Liver (tissue), 9 donors: ENCODE measurements around the gene NHSL2. TPM values are rescaled to one million over a fixed set of nuclear protein-coding genes. Genes with fewer than 3 reads are reported as not detected.
"Not testable (repeated sequence)": the region's sequence is repeated elsewhere in the genome, so short reads cannot be mapped to it uniquely, and the experiment has no call there.

Experiments used
- DNase-seq: peaks from one replicate; pipeline ENCODE4 v3.0.0-alpha.2; 2017; ENCODE audit warnings: low spot score
- H3K27ac ChIP-seq, 2 donors: one replicate each; pipeline ENCODE4 v1.7.0; 2013; ENCODE audit warnings: inconsistent platforms in 2 of 2, low read length in 2 of 2, control low read depth in 1 of 2, low read depth in 1 of 2, mild to moderate bottlenecking in 1 of 2
- H3K27me3 ChIP-seq, 4 donors: one replicate each; pipeline versions ENCODE4 v1.6.1 to v1.7.0; 2013; ENCODE audit warnings: low read length in 3 of 4, inconsistent platforms in 1 of 4, mild to moderate bottlenecking in 1 of 4, moderate library complexity in 1 of 4; ENCODE audit not compliant: control insufficient read depth in 4 of 4, insufficient read depth in 4 of 4
- H3K36me3 ChIP-seq, 4 donors: one replicate each; pipeline versions ENCODE4 v1.6.1 to v1.7.0; 2013; ENCODE audit warnings: low read length in 3 of 4, mild to moderate bottlenecking in 3 of 4, low read depth in 1 of 4, moderate library complexity in 1 of 4; ENCODE audit not compliant: control insufficient read depth in 4 of 4, insufficient read depth in 3 of 4
- H3K4me1 ChIP-seq, 4 donors: one replicate each; pipeline versions ENCODE4 v1.6.1 to v1.7.0; 2013; ENCODE audit warnings: low read length in 3 of 4, mild to moderate bottlenecking in 3 of 4, moderate library complexity in 1 of 4; ENCODE audit not compliant: control insufficient read depth in 4 of 4, insufficient read depth in 4 of 4
- H3K4me3 ChIP-seq, 3 donors: one replicate each; pipeline versions ENCODE4 v1.6.1 to v1.7.0; 2013; ENCODE audit warnings: low read length in 3 of 3, control low read depth in 1 of 3, low read depth in 1 of 3, mild to moderate bottlenecking in 1 of 3
- H3K9ac ChIP-seq, 2 donors: one replicate each; pipeline ENCODE4 v1.7.0; 2013; ENCODE audit warnings: low read length in 2 of 2, mild to moderate bottlenecking in 2 of 2, moderate library complexity in 2 of 2, control low read depth in 1 of 2, low read depth in 1 of 2
- H3K9me3 ChIP-seq, 4 donors: one replicate each; pipeline versions ENCODE4 v1.6.1 to v1.7.0; 2013; ENCODE audit warnings: low read length in 3 of 4; ENCODE audit not compliant: control insufficient read depth in 4 of 4
- EGR1 ChIP-seq, 2 donors: IDR thresholded peaks; 2 replicates each; pipeline ENCODE4 v1.6.1; 2016 to 2018; ENCODE audit warnings: antibody characterized with exemption in 2 of 2, low read depth in 2 of 2
- FOXA1 ChIP-seq: IDR thresholded peaks from 2 replicates; pipeline ENCODE4 v1.6.1; 2016; ENCODE audit warnings: antibody characterized with exemption
- FOXA2 ChIP-seq: IDR thresholded peaks from 2 replicates; pipeline ENCODE4 v1.6.1; 2016; ENCODE audit warnings: antibody characterized with exemption
- GABPA ChIP-seq, 2 donors: IDR thresholded peaks in 1 of 2; conservative IDR thresholded peaks in 1 of 2; 2 replicates each; pipeline ENCODE4 v1.6.1; 2016; ENCODE audit warnings: antibody characterized with exemption in 2 of 2, mild to moderate bottlenecking in 1 of 2, moderate library complexity in 1 of 2
- HNF4A ChIP-seq, 2 donors: conservative IDR thresholded peaks; 2 replicates each; pipeline ENCODE4 v1.6.1; 2016; ENCODE audit warnings: antibody characterized with exemption in 2 of 2, mild to moderate bottlenecking in 2 of 2
- HNF4G ChIP-seq: IDR thresholded peaks from 2 replicates; pipeline ENCODE4 v1.6.1; 2016; ENCODE audit warnings: antibody characterized with exemption
- JUND ChIP-seq, 2 donors: IDR thresholded peaks; 2 replicates each; pipeline ENCODE4 v1.6.1; 2016; ENCODE audit warnings: antibody characterized with exemption in 2 of 2
- NR2F2 ChIP-seq: IDR thresholded peaks from 2 replicates; pipeline ENCODE4 v1.6.1; 2016; ENCODE audit warnings: antibody characterized with exemption
- RXRA ChIP-seq, 2 donors: IDR thresholded peaks; 2 replicates each; pipeline ENCODE4 v1.6.1; 2017 to 2018; ENCODE audit warnings: antibody characterized with exemption in 2 of 2, mild to moderate bottlenecking in 1 of 2
- TAF1 ChIP-seq: conservative IDR thresholded peaks from 2 replicates; pipeline ENCODE4 v1.6.1; 2016; ENCODE audit warnings: antibody characterized with exemption, mild to moderate bottlenecking
- YY1 ChIP-seq: IDR thresholded peaks from 2 replicates; pipeline ENCODE4 v1.6.1; 2016; ENCODE audit warnings: antibody characterized with exemption, mild to moderate bottlenecking
- WGBS: extraction: QIAGEN DNeasy Blood & Tissue Kit; methylation state at CpG from one replicate; pipeline ENCODE4 v1.1.7; 2013; 5-methylcytosine and 5-hydroxymethylcytosine counted together
- polyA plus RNA-seq, 2 donors: library from polyadenylated mRNA; stranded (reverse) in 1 of 2; unstranded in 1 of 2; fragments of 200-250 nt in 1 of 2; fragments of >200 nt in 1 of 2; fragmentation: Nextera tagmentation in 1 of 2; extraction: Ambion mirVana in 1 of 2; gene quantifications; one replicate each; pipeline versions ENCODE4 v1.2.1 to v1.2.3, GENCODE V29; 2013 to 2015
- total RNA-seq, 2 donors: library from RNA; depleted of rRNA; stranded (reverse); fragments of >200 nt; gene quantifications; one replicate each; pipeline ENCODE4 v1.2.3, GENCODE V29; 2014
- TF ChIP-seq, protein P1 (sequence below): IDR thresholded peaks from 2 replicates; pipeline ENCODE4 v1.6.1; 2016; ENCODE audit warnings: antibody characterized with exemption
- TF ChIP-seq, protein P2 (sequence below): IDR thresholded peaks from 2 replicates; pipeline ENCODE4 v1.6.1; 2016; ENCODE audit warnings: antibody characterized with exemption, mild to moderate bottlenecking
- donor health status: healthy.
- donor health status: healthy.
- donor health status: healthy.
- donor health status: healthy.
- donor health status: healthy.

The NHSL2 gene
- total and polyA plus RNA-seq, 4 donors, result 0.45 to 1.3 (median 1.1) TPM

DNA sequence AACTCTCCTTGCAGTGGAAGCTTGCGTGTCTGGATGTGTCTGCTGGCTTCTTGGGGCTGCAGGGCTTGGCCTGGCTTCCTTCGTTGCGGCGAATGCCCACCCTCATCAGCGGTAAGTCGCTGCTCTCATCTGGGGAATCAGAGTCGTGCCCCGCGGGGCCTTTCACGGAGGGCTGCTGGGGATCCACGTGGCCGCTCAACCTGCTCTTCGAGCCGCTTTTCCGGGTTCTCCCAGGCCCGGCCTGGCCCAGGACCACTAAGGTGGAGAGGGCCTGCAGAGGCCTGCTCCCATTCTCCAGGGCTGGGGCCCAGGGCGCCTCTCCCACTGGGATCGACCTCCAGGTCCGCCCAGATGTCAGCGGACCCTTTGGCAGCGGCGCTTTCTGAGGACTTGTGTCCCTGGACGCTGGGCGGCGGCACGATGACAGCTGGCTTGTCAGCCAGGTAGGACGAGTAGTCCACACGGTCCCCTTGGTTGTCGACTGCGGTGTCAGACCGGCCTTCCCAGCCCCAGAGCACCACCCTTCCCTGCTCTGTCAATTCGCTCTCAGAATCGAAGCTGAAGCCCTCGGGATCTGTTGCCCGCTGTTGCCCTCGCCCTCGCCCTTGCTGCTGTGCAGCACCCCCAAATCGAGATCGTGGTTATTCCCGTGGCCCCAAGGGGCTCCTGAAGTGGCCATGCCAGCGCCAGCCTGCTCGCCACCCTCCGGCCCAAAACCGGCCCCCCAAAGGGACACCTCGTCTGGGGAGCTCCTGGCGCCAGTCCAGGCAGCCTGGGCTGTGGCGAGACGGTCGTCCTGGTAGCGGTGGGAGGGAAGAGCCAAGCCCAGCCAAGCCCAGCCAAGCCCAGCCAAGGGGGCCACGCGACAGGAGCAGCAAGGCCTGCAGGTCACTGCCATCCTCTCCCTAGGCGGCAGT lies 37.8 kb upstream of the NHSL2 start (continued):
- TF ChIP-seq, protein P1, sequence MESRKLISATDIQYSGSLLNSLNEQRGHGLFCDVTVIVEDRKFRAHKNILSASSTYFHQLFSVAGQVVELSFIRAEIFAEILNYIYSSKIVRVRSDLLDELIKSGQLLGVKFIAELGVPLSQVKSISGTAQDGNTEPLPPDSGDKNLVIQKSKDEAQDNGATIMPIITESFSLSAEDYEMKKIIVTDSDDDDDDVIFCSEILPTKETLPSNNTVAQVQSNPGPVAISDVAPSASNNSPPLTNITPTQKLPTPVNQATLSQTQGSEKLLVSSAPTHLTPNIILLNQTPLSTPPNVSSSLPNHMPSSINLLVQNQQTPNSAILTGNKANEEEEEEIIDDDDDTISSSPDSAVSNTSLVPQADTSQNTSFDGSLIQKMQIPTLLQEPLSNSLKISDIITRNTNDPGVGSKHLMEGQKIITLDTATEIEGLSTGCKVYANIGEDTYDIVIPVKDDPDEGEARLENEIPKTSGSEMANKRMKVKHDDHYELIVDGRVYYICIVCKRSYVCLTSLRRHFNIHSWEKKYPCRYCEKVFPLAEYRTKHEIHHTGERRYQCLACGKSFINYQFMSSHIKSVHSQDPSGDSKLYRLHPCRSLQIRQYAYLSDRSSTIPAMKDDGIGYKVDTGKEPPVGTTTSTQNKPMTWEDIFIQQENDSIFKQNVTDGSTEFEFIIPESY, result no peak
- TF ChIP-seq EGR1 (IDR thresholded peaks at IDR 0.05; ENCODE audit: low read depth in 2 of 2) (no peak), JUND (IDR thresholded peaks at IDR 0.05) (no peak), HNF4G (no peak), FOXA2 (no peak), RXRA (IDR thresholded peaks at IDR 0.05) (no peak), GABPA (IDR thresholded peaks at IDR 0.05 in 1 of 2, conservative IDR thresholded peaks at IDR 0.05 in 1 of 2) (no peak), FOXA1 (no peak)

DNA sequence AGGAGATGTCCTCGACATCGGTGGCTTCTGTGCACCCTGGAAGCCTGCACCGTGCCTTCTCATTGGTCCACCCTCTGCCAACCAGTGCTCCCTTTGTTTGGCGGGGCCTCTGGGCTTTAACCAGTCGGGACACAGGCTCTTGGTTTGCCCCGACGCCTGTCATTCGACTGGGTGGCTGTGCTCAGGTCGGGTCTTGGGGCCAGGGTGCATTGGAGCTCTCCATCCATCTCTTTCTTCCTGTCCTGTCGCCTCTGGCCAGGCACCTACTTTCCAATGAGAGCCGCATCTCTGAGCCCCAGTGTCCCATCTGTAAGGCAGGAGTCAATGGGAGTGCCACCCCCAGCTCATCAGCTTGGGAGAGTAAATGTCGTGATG lies 37.2 kb upstream of the NHSL2 start:
- no peak for DNase-seq
- TF ChIP-seq NR2F2 (no peak), FOXA1 (no peak), RXRA (IDR thresholded peaks at IDR 0.05) (no peak), YY1 (no peak), TAF1 (no peak), FOXA2 (no peak), GABPA (IDR thresholded peaks at IDR 0.05 in 1 of 2, conservative IDR thresholded peaks at IDR 0.05 in 1 of 2) (no peak), HNF4G (no peak), HNF4A (conservative IDR thresholded peaks at IDR 0.05) (no peak)
- TF ChIP-seq, protein P2, sequence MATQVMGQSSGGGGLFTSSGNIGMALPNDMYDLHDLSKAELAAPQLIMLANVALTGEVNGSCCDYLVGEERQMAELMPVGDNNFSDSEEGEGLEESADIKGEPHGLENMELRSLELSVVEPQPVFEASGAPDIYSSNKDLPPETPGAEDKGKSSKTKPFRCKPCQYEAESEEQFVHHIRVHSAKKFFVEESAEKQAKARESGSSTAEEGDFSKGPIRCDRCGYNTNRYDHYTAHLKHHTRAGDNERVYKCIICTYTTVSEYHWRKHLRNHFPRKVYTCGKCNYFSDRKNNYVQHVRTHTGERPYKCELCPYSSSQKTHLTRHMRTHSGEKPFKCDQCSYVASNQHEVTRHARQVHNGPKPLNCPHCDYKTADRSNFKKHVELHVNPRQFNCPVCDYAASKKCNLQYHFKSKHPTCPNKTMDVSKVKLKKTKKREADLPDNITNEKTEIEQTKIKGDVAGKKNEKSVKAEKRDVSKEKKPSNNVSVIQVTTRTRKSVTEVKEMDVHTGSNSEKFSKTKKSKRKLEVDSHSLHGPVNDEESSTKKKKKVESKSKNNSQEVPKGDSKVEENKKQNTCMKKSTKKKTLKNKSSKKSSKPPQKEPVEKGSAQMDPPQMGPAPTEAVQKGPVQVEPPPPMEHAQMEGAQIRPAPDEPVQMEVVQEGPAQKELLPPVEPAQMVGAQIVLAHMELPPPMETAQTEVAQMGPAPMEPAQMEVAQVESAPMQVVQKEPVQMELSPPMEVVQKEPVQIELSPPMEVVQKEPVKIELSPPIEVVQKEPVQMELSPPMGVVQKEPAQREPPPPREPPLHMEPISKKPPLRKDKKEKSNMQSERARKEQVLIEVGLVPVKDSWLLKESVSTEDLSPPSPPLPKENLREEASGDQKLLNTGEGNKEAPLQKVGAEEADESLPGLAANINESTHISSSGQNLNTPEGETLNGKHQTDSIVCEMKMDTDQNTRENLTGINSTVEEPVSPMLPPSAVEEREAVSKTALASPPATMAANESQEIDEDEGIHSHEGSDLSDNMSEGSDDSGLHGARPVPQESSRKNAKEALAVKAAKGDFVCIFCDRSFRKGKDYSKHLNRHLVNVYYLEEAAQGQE, result no peak
- TF ChIP-seq, protein P1, result no peak
- Histone ChIP-seq H3K36me3 (no peaks in the 10 kb centered on the region), H3K4me3 (no peak overlapping the region), H3K4me1 (no peaks in the 10 kb centered on the region), H3K9ac (no peak overlapping the region), H3K27me3 (peaks cover 0 to 2% (median 0%) of the 10 kb centered on the region in 4 donors), H3K27ac (no peak overlapping the region), H3K9me3 (no peaks in the 10 kb centered on the region)
- WGBS, result 91% methylated on average over 12 of the region's 12 CpGs

DNA sequence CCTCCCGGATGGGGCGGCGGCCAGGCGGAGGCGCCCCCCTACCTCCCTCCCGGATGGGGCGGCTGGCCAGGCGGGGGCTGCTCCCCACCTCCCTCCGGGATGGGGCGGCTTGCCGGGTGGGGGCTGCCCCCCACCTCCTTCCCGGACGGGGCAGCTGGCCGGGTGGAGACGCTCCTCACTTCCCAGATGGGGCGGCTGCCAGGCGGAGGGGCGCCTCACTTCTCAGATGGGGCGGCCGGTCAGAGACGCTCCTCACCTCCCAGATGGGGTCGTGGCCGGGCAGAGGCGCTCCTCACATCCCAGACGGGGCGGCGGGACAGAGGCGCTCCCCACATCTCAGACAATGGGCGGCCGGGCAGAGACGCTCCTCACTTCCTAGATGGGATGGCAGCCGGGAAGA lies 33.8 kb upstream of the NHSL2 start:
- not testable (repeated sequence) for H3K36me3 ChIP-seq, H3K4me1 ChIP-seq, DNase-seq, H3K4me3 ChIP-seq, H3K9me3 ChIP-seq, H3K9ac ChIP-seq, H3K27ac ChIP-seq, H3K27me3 ChIP-seq
- 97% methylated on average over 28 of the region's 32 CpGs for WGBS
